Measurements from ENCODE around the gene PRTFDC1.

The PRTFDC1 gene

GRCh38 chr10:24952143-24952706, at the start of gene PRTFDC1:
Gene PRTFDC1 (minus strand): TSS chr10:24952606. CDS start chr10:24952575, 31 bp downstream.
- peak within 1 kb of the TSS; percentile 33 to 81 for H3K4me3 ChIP-seq (ENCODE audit: low read depth in 1 of 2, low read length in 2 of 2)
- H3K27ac ChIP-seq (ENCODE audit: low read depth, low read length) = peak within 1 kb of the TSS; percentile 86
- H3K4me1 ChIP-seq (ENCODE audit: insufficient read depth, low read length) = peaks cover 15% of the 10 kb centered on the region
- no peaks in the 10 kb centered on the region for H3K27me3 ChIP-seq (ENCODE audit: control insufficient read depth in 1 of 2, insufficient read depth in 2 of 2, low read length in 2 of 2)
- H3K9ac ChIP-seq (ENCODE audit: low read length) = peak within 1 kb of the TSS; percentile 42
- no peaks in the 10 kb centered on the region for H3K36me3 ChIP-seq (ENCODE audit: insufficient read depth, low read length)
- H3K9me3 ChIP-seq (ENCODE audit: low read length) = no peaks in the 10 kb centered on the region

GRCh38 chr10:24998044-24998443, 45.6 kb upstream of the PRTFDC1 start:
- Histone ChIP-seq H3K27ac (ENCODE audit: low read depth, low read length) (no peak overlapping the region), H3K27me3 (ENCODE audit: control insufficient read depth in 1 of 2, insufficient read depth in 2 of 2, low read length in 2 of 2) (no peaks in the 10 kb centered on the region), H3K4me3 (ENCODE audit: low read depth in 1 of 2, low read length in 2 of 2) (no peak overlapping the region), H3K9ac (ENCODE audit: low read length) (no peak overlapping the region), H3K4me1 (ENCODE audit: insufficient read depth, low read length) (no peaks in the 10 kb centered on the region), H3K9me3 (ENCODE audit: low read length) (no peaks in the 10 kb centered on the region), H3K36me3 (ENCODE audit: insufficient read depth, low read length) (no peaks in the 10 kb centered on the region)

- no peaks in the 10 kb centered on the region for H3K4me1 ChIP-seq (ENCODE audit: insufficient read depth, low read length)
- H3K4me3 ChIP-seq (ENCODE audit: low read depth in 1 of 2, low read length in 2 of 2) = no peak overlapping the region
- H3K9ac ChIP-seq (ENCODE audit: low read length) = no peak overlapping the region
- no peak overlapping the region for H3K27ac ChIP-seq (ENCODE audit: low read depth, low read length)
- H3K36me3 ChIP-seq (ENCODE audit: insufficient read depth, low read length) = no peaks in the 10 kb centered on the region
- H3K9me3 ChIP-seq (ENCODE audit: low read length) = no peaks in the 10 kb centered on the region
- no peaks in the 10 kb centered on the region for H3K27me3 ChIP-seq (ENCODE audit: control insufficient read depth in 1 of 2, insufficient read depth in 2 of 2, low read length in 2 of 2)
These were observed 42.7 kb upstream of the PRTFDC1 start for GRCh38 chr10:24995072-24995471.

GRCh38 chr10:24993237-24993958, 41.0 kb upstream of the PRTFDC1 start:
- no peaks in the 10 kb centered on the region for H3K9me3 ChIP-seq (ENCODE audit: low read length)

GRCh38 chr10:24992512-24993133, 40.2 kb upstream of the PRTFDC1 start:
- Histone ChIP-seq H3K27ac (ENCODE audit: low read depth, low read length) (no peak overlapping the region), H3K36me3 (ENCODE audit: insufficient read depth, low read length) (no peaks in the 10 kb centered on the region), H3K4me1 (ENCODE audit: insufficient read depth, low read length) (no peaks in the 10 kb centered on the region), H3K9me3 (ENCODE audit: low read length) (no peaks in the 10 kb centered on the region), H3K9ac (ENCODE audit: low read length) (no peak overlapping the region), H3K4me3 (ENCODE audit: low read depth in 1 of 2, low read length in 2 of 2) (no peak overlapping the region), H3K27me3 (ENCODE audit: control insufficient read depth in 1 of 2, insufficient read depth in 2 of 2, low read length in 2 of 2) (no peaks in the 10 kb centered on the region)

More at GRCh38 chr10:24993237-24993958, 41.0 kb upstream of the PRTFDC1 start:
- H3K4me1 ChIP-seq (ENCODE audit: insufficient read depth, low read length) = no peaks in the 10 kb centered on the region
- no peak overlapping the region for H3K9ac ChIP-seq (ENCODE audit: low read length)
- no peaks in the 10 kb centered on the region for H3K36me3 ChIP-seq (ENCODE audit: insufficient read depth, low read length)
- no peak overlapping the region for H3K4me3 ChIP-seq (ENCODE audit: low read depth in 1 of 2, low read length in 2 of 2)
- no peaks in the 10 kb centered on the region for H3K27me3 ChIP-seq (ENCODE audit: control insufficient read depth in 1 of 2, insufficient read depth in 2 of 2, low read length in 2 of 2)
- H3K27ac ChIP-seq (ENCODE audit: low read depth, low read length) = no peak overlapping the region

- Histone ChIP-seq H3K27me3 (ENCODE audit: control insufficient read depth in 1 of 2, insufficient read depth in 2 of 2, low read length in 2 of 2) (no peaks in the 10 kb centered on the region), H3K36me3 (ENCODE audit: insufficient read depth, low read length) (no peaks in the 10 kb centered on the region), H3K4me3 (ENCODE audit: low read depth in 1 of 2, low read length in 2 of 2) (no peak overlapping the region), H3K9ac (ENCODE audit: low read length) (no peak overlapping the region), H3K4me1 (ENCODE audit: insufficient read depth, low read length) (no peaks in the 10 kb centered on the region), H3K27ac (ENCODE audit: low read depth, low read length) (no peak overlapping the region), H3K9me3 (ENCODE audit: low read length) (no peaks in the 10 kb centered on the region)
These were observed 38.9 kb upstream of the PRTFDC1 start for GRCh38 chr10:24991298-24991697.

- Histone ChIP-seq H3K27ac (ENCODE audit: low read depth, low read length) (no peak overlapping the region), H3K9me3 (ENCODE audit: low read length) (no peaks in the 10 kb centered on the region), H3K4me3 (ENCODE audit: low read depth in 1 of 2, low read length in 2 of 2) (no peak overlapping the region), H3K4me1 (ENCODE audit: insufficient read depth, low read length) (no peaks in the 10 kb centered on the region), H3K9ac (ENCODE audit: low read length) (no peak overlapping the region), H3K27me3 (ENCODE audit: control insufficient read depth in 1 of 2, insufficient read depth in 2 of 2, low read length in 2 of 2) (no peaks in the 10 kb centered on the region), H3K36me3 (ENCODE audit: insufficient read depth, low read length) (no peaks in the 10 kb centered on the region)
These were observed 37.5 kb upstream of the PRTFDC1 start for GRCh38 chr10:24989867-24990266.

- Histone ChIP-seq H3K9ac (ENCODE audit: low read length) (no peak overlapping the region), H3K27ac (ENCODE audit: low read depth, low read length) (no peak overlapping the region)
These were observed 36.6 kb upstream of the PRTFDC1 start for GRCh38 chr10:24988831-24989640.

GRCh38 chr10:24984906-24985305, 32.5 kb upstream of the PRTFDC1 start:
- H3K9ac ChIP-seq (ENCODE audit: low read length) = no peak overlapping the region
- no peak overlapping the region for H3K27ac ChIP-seq (ENCODE audit: low read depth, low read length)
- no peaks in the 10 kb centered on the region for H3K27me3 ChIP-seq (ENCODE audit: control insufficient read depth in 1 of 2, insufficient read depth in 2 of 2, low read length in 2 of 2)
- H3K36me3 ChIP-seq (ENCODE audit: insufficient read depth, low read length) = no peaks in the 10 kb centered on the region
- no peaks in the 10 kb centered on the region for H3K9me3 ChIP-seq (ENCODE audit: low read length)
- H3K4me1 ChIP-seq (ENCODE audit: insufficient read depth, low read length) = no peaks in the 10 kb centered on the region
- H3K4me3 ChIP-seq (ENCODE audit: low read depth in 1 of 2, low read length in 2 of 2) = no peak overlapping the region

More at GRCh38 chr10:24988831-24989640, 36.6 kb upstream of the PRTFDC1 start:
- no peaks in the 10 kb centered on the region for H3K9me3 ChIP-seq (ENCODE audit: low read length)
- H3K4me1 ChIP-seq (ENCODE audit: insufficient read depth, low read length) = no peaks in the 10 kb centered on the region
- H3K36me3 ChIP-seq (ENCODE audit: insufficient read depth, low read length) = no peaks in the 10 kb centered on the region
- H3K27me3 ChIP-seq (ENCODE audit: control insufficient read depth in 1 of 2, insufficient read depth in 2 of 2, low read length in 2 of 2) = no peaks in the 10 kb centered on the region
- H3K4me3 ChIP-seq (ENCODE audit: low read depth in 1 of 2, low read length in 2 of 2) = no peak overlapping the region

- Histone ChIP-seq H3K4me3 (ENCODE audit: low read depth in 1 of 2, low read length in 2 of 2) (no peak overlapping the region), H3K27ac (ENCODE audit: low read depth, low read length) (no peak overlapping the region), H3K27me3 (ENCODE audit: control insufficient read depth in 1 of 2, insufficient read depth in 2 of 2, low read length in 2 of 2) (no peaks in the 10 kb centered on the region), H3K9me3 (ENCODE audit: low read length) (no peaks in the 10 kb centered on the region), H3K9ac (ENCODE audit: low read length) (no peak overlapping the region), H3K36me3 (ENCODE audit: insufficient read depth, low read length) (no peaks in the 10 kb centered on the region), H3K4me1 (ENCODE audit: insufficient read depth, low read length) (no peaks in the 10 kb centered on the region)
These were observed 31.5 kb upstream of the PRTFDC1 start for GRCh38 chr10:24983946-24984345.

GRCh38 chr10:24983130-24983529, 30.7 kb upstream of the PRTFDC1 start:
- Histone ChIP-seq H3K27ac (ENCODE audit: low read depth, low read length) (no peak overlapping the region), H3K36me3 (ENCODE audit: insufficient read depth, low read length) (no peaks in the 10 kb centered on the region), H3K9me3 (ENCODE audit: low read length) (no peaks in the 10 kb centered on the region), H3K4me1 (ENCODE audit: insufficient read depth, low read length) (no peaks in the 10 kb centered on the region), H3K27me3 (ENCODE audit: control insufficient read depth in 1 of 2, insufficient read depth in 2 of 2, low read length in 2 of 2) (no peaks in the 10 kb centered on the region), H3K4me3 (ENCODE audit: low read depth in 1 of 2, low read length in 2 of 2) (no peak overlapping the region), H3K9ac (ENCODE audit: low read length) (no peak overlapping the region)

Data from muscle layer of colon (tissue), 2 donors.